Liver (tissue), 9 donors: Measurements from ENCODE around the gene ADAP2. TPM values are rescaled to one million over a fixed set of nuclear protein-coding genes. Genes with fewer than 3 reads are reported as not detected.

ENCODE experiments used
- DNase-seq: peaks from one replicate; pipeline ENCODE4 v3.0.0-alpha.2; 2017; ENCODE audit warnings: low spot score
- H3K27ac ChIP-seq, 2 donors: one replicate each; pipeline ENCODE4 v1.7.0; 2013; ENCODE audit warnings: inconsistent platforms in 2 of 2, low read length in 2 of 2, control low read depth in 1 of 2, low read depth in 1 of 2, mild to moderate bottlenecking in 1 of 2
- H3K27me3 ChIP-seq, 4 donors: one replicate each; pipeline versions ENCODE4 v1.6.1 to v1.7.0; 2013; ENCODE audit warnings: low read length in 3 of 4, inconsistent platforms in 1 of 4, mild to moderate bottlenecking in 1 of 4, moderate library complexity in 1 of 4; ENCODE audit not compliant: control insufficient read depth in 4 of 4, insufficient read depth in 4 of 4
- H3K36me3 ChIP-seq, 4 donors: one replicate each; pipeline versions ENCODE4 v1.6.1 to v1.7.0; 2013; ENCODE audit warnings: low read length in 3 of 4, mild to moderate bottlenecking in 3 of 4, low read depth in 1 of 4, moderate library complexity in 1 of 4; ENCODE audit not compliant: control insufficient read depth in 4 of 4, insufficient read depth in 3 of 4
- H3K4me1 ChIP-seq, 4 donors: one replicate each; pipeline versions ENCODE4 v1.6.1 to v1.7.0; 2013; ENCODE audit warnings: low read length in 3 of 4, mild to moderate bottlenecking in 3 of 4, moderate library complexity in 1 of 4; ENCODE audit not compliant: control insufficient read depth in 4 of 4, insufficient read depth in 4 of 4
- H3K4me3 ChIP-seq, 3 donors: one replicate each; pipeline versions ENCODE4 v1.6.1 to v1.7.0; 2013; ENCODE audit warnings: low read length in 3 of 3, control low read depth in 1 of 3, low read depth in 1 of 3, mild to moderate bottlenecking in 1 of 3
- H3K9ac ChIP-seq, 2 donors: one replicate each; pipeline ENCODE4 v1.7.0; 2013; ENCODE audit warnings: low read length in 2 of 2, mild to moderate bottlenecking in 2 of 2, moderate library complexity in 2 of 2, control low read depth in 1 of 2, low read depth in 1 of 2
- H3K9me3 ChIP-seq, 4 donors: one replicate each; pipeline versions ENCODE4 v1.6.1 to v1.7.0; 2013; ENCODE audit warnings: low read length in 3 of 4; ENCODE audit not compliant: control insufficient read depth in 4 of 4
- EGR1 ChIP-seq, 2 donors: IDR thresholded peaks; 2 replicates each; pipeline ENCODE4 v1.6.1; 2016 to 2018; ENCODE audit warnings: antibody characterized with exemption in 2 of 2, low read depth in 2 of 2
- FOXA1 ChIP-seq: IDR thresholded peaks from 2 replicates; pipeline ENCODE4 v1.6.1; 2016; ENCODE audit warnings: antibody characterized with exemption
- FOXA2 ChIP-seq: IDR thresholded peaks from 2 replicates; pipeline ENCODE4 v1.6.1; 2016; ENCODE audit warnings: antibody characterized with exemption
- GABPA ChIP-seq, 2 donors: IDR thresholded peaks in 1 of 2; conservative IDR thresholded peaks in 1 of 2; 2 replicates each; pipeline ENCODE4 v1.6.1; 2016; ENCODE audit warnings: antibody characterized with exemption in 2 of 2, mild to moderate bottlenecking in 1 of 2, moderate library complexity in 1 of 2
- HNF4G ChIP-seq: IDR thresholded peaks from 2 replicates; pipeline ENCODE4 v1.6.1; 2016; ENCODE audit warnings: antibody characterized with exemption
- MAX ChIP-seq: IDR thresholded peaks from 2 replicates; pipeline ENCODE4 v1.6.1; 2016; ENCODE audit warnings: antibody characterized with exemption
- NR2F2 ChIP-seq: IDR thresholded peaks from 2 replicates; pipeline ENCODE4 v1.6.1; 2016; ENCODE audit warnings: antibody characterized with exemption
- REST ChIP-seq: IDR thresholded peaks from 2 replicates; pipeline ENCODE4 v1.6.1; 2016; ENCODE audit warnings: antibody characterized with exemption, mild to moderate bottlenecking
- YY1 ChIP-seq: IDR thresholded peaks from 2 replicates; pipeline ENCODE4 v1.6.1; 2016; ENCODE audit warnings: antibody characterized with exemption, mild to moderate bottlenecking
- WGBS: extraction: QIAGEN DNeasy Blood & Tissue Kit; methylation state at CpG from one replicate; pipeline ENCODE4 v1.1.7; 2013; 5-methylcytosine and 5-hydroxymethylcytosine counted together
- polyA plus RNA-seq, 2 donors: library from polyadenylated mRNA; stranded (reverse) in 1 of 2; unstranded in 1 of 2; fragments of 200-250 nt in 1 of 2; fragments of >200 nt in 1 of 2; fragmentation: Nextera tagmentation in 1 of 2; extraction: Ambion mirVana in 1 of 2; gene quantifications; one replicate each; pipeline versions ENCODE4 v1.2.1 to v1.2.3, GENCODE V29; 2013 to 2015
- total RNA-seq, 2 donors: library from RNA; depleted of rRNA; stranded (reverse); fragments of >200 nt; gene quantifications; one replicate each; pipeline ENCODE4 v1.2.3, GENCODE V29; 2014
- TF ChIP-seq, protein P1 (sequence below): IDR thresholded peaks from 2 replicates; pipeline ENCODE4 v1.6.1; 2016; ENCODE audit warnings: antibody characterized with exemption
- TF ChIP-seq, protein P2 (sequence below): fragments of 150-350 bp; IDR thresholded peaks from 2 replicates; pipeline ENCODE4 v1.5.1; 2017; ENCODE audit warnings: improper control_type of control experiment, low read depth, low read length; ENCODE audit not compliant: missing input control
- donor health status: healthy.
- donor health status: healthy.
- donor health status: healthy.
- donor health status: healthy.
- donor health status: healthy.

ADAP2 gene
- total and polyA plus RNA-seq, 4 donors, result 5.2 to 18.6 (median 11.9) TPM

GRCh38 chr17:30942308-30943079 is 20.7 kb downstream of the ADAP2 start:
- no peak for DNase-seq
- H3K9ac ChIP-seq, result no peak overlapping the region

GRCh38 chr17:30947796-30948195 is 26.1 kb downstream of the ADAP2 start:
- Histone ChIP-seq H3K27ac (no peak overlapping the region), H3K4me3 (no peak overlapping the region), H3K9me3 (no peaks in the 10 kb centered on the region), H3K36me3 (no peaks in the 10 kb centered on the region), H3K4me1 (peaks cover 0 to 9% (median 4%) of the 10 kb centered on the region in 4 donors), H3K27me3 (no peaks in the 10 kb centered on the region), H3K9ac (no peak overlapping the region)
- WGBS, result 93% methylated on average over 5 of the region's 5 CpGs
- no peak for TF ChIP-seq FOXA2
- TF ChIP-seq, protein P1, sequence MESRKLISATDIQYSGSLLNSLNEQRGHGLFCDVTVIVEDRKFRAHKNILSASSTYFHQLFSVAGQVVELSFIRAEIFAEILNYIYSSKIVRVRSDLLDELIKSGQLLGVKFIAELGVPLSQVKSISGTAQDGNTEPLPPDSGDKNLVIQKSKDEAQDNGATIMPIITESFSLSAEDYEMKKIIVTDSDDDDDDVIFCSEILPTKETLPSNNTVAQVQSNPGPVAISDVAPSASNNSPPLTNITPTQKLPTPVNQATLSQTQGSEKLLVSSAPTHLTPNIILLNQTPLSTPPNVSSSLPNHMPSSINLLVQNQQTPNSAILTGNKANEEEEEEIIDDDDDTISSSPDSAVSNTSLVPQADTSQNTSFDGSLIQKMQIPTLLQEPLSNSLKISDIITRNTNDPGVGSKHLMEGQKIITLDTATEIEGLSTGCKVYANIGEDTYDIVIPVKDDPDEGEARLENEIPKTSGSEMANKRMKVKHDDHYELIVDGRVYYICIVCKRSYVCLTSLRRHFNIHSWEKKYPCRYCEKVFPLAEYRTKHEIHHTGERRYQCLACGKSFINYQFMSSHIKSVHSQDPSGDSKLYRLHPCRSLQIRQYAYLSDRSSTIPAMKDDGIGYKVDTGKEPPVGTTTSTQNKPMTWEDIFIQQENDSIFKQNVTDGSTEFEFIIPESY, result no peak
- TF ChIP-seq MAX, result no peak
- TF ChIP-seq FOXA1, result no peak
- TF ChIP-seq, protein P2, sequence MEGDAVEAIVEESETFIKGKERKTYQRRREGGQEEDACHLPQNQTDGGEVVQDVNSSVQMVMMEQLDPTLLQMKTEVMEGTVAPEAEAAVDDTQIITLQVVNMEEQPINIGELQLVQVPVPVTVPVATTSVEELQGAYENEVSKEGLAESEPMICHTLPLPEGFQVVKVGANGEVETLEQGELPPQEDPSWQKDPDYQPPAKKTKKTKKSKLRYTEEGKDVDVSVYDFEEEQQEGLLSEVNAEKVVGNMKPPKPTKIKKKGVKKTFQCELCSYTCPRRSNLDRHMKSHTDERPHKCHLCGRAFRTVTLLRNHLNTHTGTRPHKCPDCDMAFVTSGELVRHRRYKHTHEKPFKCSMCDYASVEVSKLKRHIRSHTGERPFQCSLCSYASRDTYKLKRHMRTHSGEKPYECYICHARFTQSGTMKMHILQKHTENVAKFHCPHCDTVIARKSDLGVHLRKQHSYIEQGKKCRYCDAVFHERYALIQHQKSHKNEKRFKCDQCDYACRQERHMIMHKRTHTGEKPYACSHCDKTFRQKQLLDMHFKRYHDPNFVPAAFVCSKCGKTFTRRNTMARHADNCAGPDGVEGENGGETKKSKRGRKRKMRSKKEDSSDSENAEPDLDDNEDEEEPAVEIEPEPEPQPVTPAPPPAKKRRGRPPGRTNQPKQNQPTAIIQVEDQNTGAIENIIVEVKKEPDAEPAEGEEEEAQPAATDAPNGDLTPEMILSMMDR, result no peak
- no peak for TF ChIP-seq EGR1 (IDR thresholded peaks at IDR 0.05; ENCODE audit: low read depth in 2 of 2)
- no peak for TF ChIP-seq REST
- TF ChIP-seq YY1, result no peak
- TF ChIP-seq NR2F2, result no peak
- DNase-seq, result no peak

More at GRCh38 chr17:30942308-30943079, 20.7 kb downstream of the ADAP2 start:
- WGBS, result 71% methylated on average over 4 of the region's 4 CpGs
- Histone ChIP-seq H3K4me1 (no peaks in the 10 kb centered on the region), H3K27ac (no peak overlapping the region), H3K9me3 (no peaks in the 10 kb centered on the region), H3K4me3 (no peak overlapping the region), H3K27me3 (no peaks in the 10 kb centered on the region), H3K36me3 (peaks cover 0 to 3% (median 0%) of the 10 kb centered on the region in 4 donors)
- TF ChIP-seq YY1, result no peak
- no peak for TF ChIP-seq REST
- TF ChIP-seq GABPA (IDR thresholded peaks at IDR 0.05 in 1 of 2, conservative IDR thresholded peaks at IDR 0.05 in 1 of 2), result no peak
- TF ChIP-seq HNF4G, result no peak
- TF ChIP-seq, protein P2, result no peak
